CD14-positive monocyte (primary cell): Measurements from ENCODE around the gene RASGRF2. TPM values are rescaled to one million over a fixed set of nuclear protein-coding genes. Genes with fewer than 3 reads are reported as not detected.

Experiments used
- DNase-seq, 3 donors: peaks; one replicate each; pipeline ENCODE4 v3.0.0-alpha.2; 2011 to 2022
- H2AFZ ChIP-seq: 2 replicates; pipeline ENCODE4 v1.6.0; 2012; ENCODE audit warnings: mild to moderate bottlenecking, low read depth, low read length, inconsistent platforms; ENCODE audit not compliant: insufficient read depth, poor library complexity, severe bottlenecking
- H3K27ac ChIP-seq, 2 donors: 1 replicate in 1 of 2; 2 replicates in 1 of 2; pipeline ENCODE4 v1.5.1; 2012 to 2013; ENCODE audit warnings: low read length in 2 of 2, control low read depth in 1 of 2, inconsistent platforms in 1 of 2, low read depth in 1 of 2, mild to moderate bottlenecking in 1 of 2
- H3K27me3 ChIP-seq, 2 donors: one replicate each; pipeline versions ENCODE4 v1.6.0 to v1.6.1; 2011 to 2013; ENCODE audit warnings: low read length in 2 of 2; ENCODE audit not compliant: control insufficient read depth in 2 of 2, insufficient read depth in 2 of 2
- H3K36me3 ChIP-seq, 2 donors: replicated peaks in 1 of 2; 1 replicate in 1 of 2; 2 replicates in 1 of 2; pipeline versions ENCODE4 v1.5.1 to v1.6.1; 2012 to 2013; ENCODE audit warnings: low read length in 2 of 2, control low read depth in 1 of 2, inconsistent platforms in 1 of 2, mild to moderate bottlenecking in 1 of 2; ENCODE audit not compliant: insufficient read depth in 2 of 2, control insufficient read depth in 1 of 2
- H3K4me1 ChIP-seq, 2 donors: 1 replicate in 1 of 2; 2 replicates in 1 of 2; pipeline versions ENCODE4 v1.5.1 to v1.6.1; 2012 to 2013; ENCODE audit warnings: low read length in 2 of 2, control low read depth in 1 of 2, inconsistent platforms in 1 of 2, mild to moderate bottlenecking in 1 of 2, moderate library complexity in 1 of 2; ENCODE audit not compliant: insufficient read depth in 2 of 2, control insufficient read depth in 1 of 2
- H3K4me2 ChIP-seq: replicated peaks from 2 replicates; pipeline ENCODE3; 2012; ENCODE audit warnings: low read length, moderate library complexity, mild to moderate bottlenecking; ENCODE audit not compliant: poor library complexity, severe bottlenecking; ENCODE audit errors: extremely low read depth
- H3K4me3 ChIP-seq, 3 experiments: fragments of 200-600 bp in 1 of 3; sonication (generic) in 1 of 3; replicated peaks in 1 of 3; 1 replicate in 2 of 3; 2 replicates in 1 of 3; pipeline ENCODE4 v1.5.1; 2011 to 2013; ENCODE audit warnings: low read length in 3 of 3, mild to moderate bottlenecking in 3 of 3, control low read depth in 2 of 3, low read depth in 2 of 3, inconsistent platforms in 1 of 3, moderate library complexity in 1 of 3
- H3K79me2 ChIP-seq: 2 replicates; pipeline ENCODE4 v1.6.0; 2012; ENCODE audit warnings: mild to moderate bottlenecking, control low read depth, inconsistent platforms, low read length, moderate library complexity; ENCODE audit not compliant: insufficient read depth
- H3K9ac ChIP-seq: 2 replicates; pipeline ENCODE4 v1.6.0; 2017; ENCODE audit warnings: low read length, mild to moderate bottlenecking; ENCODE audit not compliant: insufficient read depth, poor library complexity, severe bottlenecking
- H3K9me3 ChIP-seq, 2 donors: replicated peaks in 1 of 2; 1 replicate in 1 of 2; 2 replicates in 1 of 2; pipeline versions ENCODE4 v1.5.1 to v1.6.1; 2012 to 2013; ENCODE audit warnings: low read length in 2 of 2, control low read depth in 1 of 2; ENCODE audit not compliant: control insufficient read depth in 1 of 2, insufficient read depth in 1 of 2
- H4K20me1 ChIP-seq: 2 replicates; pipeline ENCODE4 v1.6.0; 2012; ENCODE audit warnings: mild to moderate bottlenecking, low read length, control low read depth, moderate library complexity; ENCODE audit not compliant: insufficient read depth
- H3K27ac Mint-ChIP-seq, 7 donors: one replicate each; pipeline ENCODE4 v1.8.0; 2020; ENCODE audit warnings: mild to moderate bottlenecking in 7 of 7, mixed read lengths in 7 of 7, moderate library complexity in 6 of 7, inconsistent platforms in 2 of 7
- H3K27me3 Mint-ChIP-seq, 3 donors: one replicate each; pipeline ENCODE4 v1.8.0; 2021 to 2022; ENCODE audit warnings: low read depth in 3 of 3, mild to moderate bottlenecking in 3 of 3, mixed read lengths in 3 of 3, moderate library complexity in 3 of 3, inconsistent platforms in 1 of 3
- H3K36me3 Mint-ChIP-seq, 2 donors: one replicate each; pipeline ENCODE4 v1.8.0; 2020; ENCODE audit warnings: mixed read lengths in 2 of 2, inconsistent platforms in 1 of 2, mild to moderate bottlenecking in 1 of 2
- H3K4me1 Mint-ChIP-seq: one replicate; pipeline ENCODE4 v1.8.0; 2020; ENCODE audit warnings: mild to moderate bottlenecking, mixed read lengths
- H3K4me3 Mint-ChIP-seq, 2 donors: one replicate each; pipeline ENCODE4 v1.8.0; 2020; ENCODE audit warnings: mild to moderate bottlenecking in 2 of 2, mixed read lengths in 2 of 2, moderate library complexity in 1 of 2
- H3K9me3 Mint-ChIP-seq, 7 donors: one replicate each; pipeline ENCODE4 v1.8.0; 2020 to 2022; ENCODE audit warnings: mixed read lengths in 7 of 7, mild to moderate bottlenecking in 6 of 7, moderate library complexity in 6 of 7, inconsistent platforms in 2 of 7
- CTCF ChIP-seq: fragments of 200-600 bp; IDR thresholded peaks from one replicate; pipeline ENCODE4 v1.8.0; 2022; ENCODE audit warnings: antibody characterized with exemption, mild to moderate bottlenecking
- WGBS: methylation state at CpG from one replicate; pipeline ENCODE4 v1.1.5; 2013; ENCODE audit warnings: missing lambda C conversion rate; ENCODE audit not compliant: insufficient coverage; 5-methylcytosine and 5-hydroxymethylcytosine counted together
- intact Hi-C, 2 donors: fragments of 100-400 bp; cut with micrococcal nuclease; formaldehyde crosslinking; loops; one replicate each; pipeline versions ENCODE4 v1.15.0 to v1.15.1; 2023
- polyA plus RNA-seq, 3 donors: library from polyadenylated mRNA; depleted of rRNA in 1 of 3; unstranded in 2 of 3; stranded (reverse) in 1 of 3; fragments of 300-500 nt in 2 of 3; fragments of >200 nt in 1 of 3; fragmentation: Illumina TruSeq in 2 of 3; gene quantifications; 1 replicate in 2 of 3; 2 replicates in 1 of 3; pipeline ENCODE4 v1.2.3, GENCODE V29; 2012 to 2021

RASGRF2 gene
- polyA plus RNA-seq, 3 donors = 0.01 to 0.02 TPM; not detected in 1

GRCh38 chr5:80960531-80961375 lies 590 bp downstream of the RASGRF2 start:
- 2% methylated on average over 80 of the region's 84 CpGs for WGBS

More at GRCh38 chr5:80960531-80961375, 590 bp downstream of the RASGRF2 start:
- Histone ChIP-seq H3K4me3 (no peak overlapping the region), H3K27me3 (peaks cover 82 to 91% of the 10 kb centered on the region in 2 donors), H3K27ac (no peak overlapping the region), H3K9me3 (peaks cover 0 to 4% of the 10 kb centered on the region in 2 donors), H3K9ac (no peak overlapping the region), H4K20me1 (no peaks in the 10 kb centered on the region), H3K79me2 (no peaks in the 10 kb centered on the region), H3K4me1 (peaks cover 0 to 7% of the 10 kb centered on the region in 2 donors), H2AFZ (no peak overlapping the region), H3K4me2 (peak overlapping the region; percentile 48), H3K36me3 (no peaks in the 10 kb centered on the region)
- peaks cover 2 to 7% of the 10 kb centered on the region in 2 donors for H3K36me3 Mint-ChIP-seq
- no peak for DNase-seq
- peaks cover 58 to 78% (median 64%) of the 10 kb centered on the region in 3 donors for H3K27me3 Mint-ChIP-seq
- H3K9me3 Mint-ChIP-seq = peaks cover 0 to 9% (median 5%) of the 10 kb centered on the region in 7 donors
- TF ChIP-seq CTCF = no peak
- intact Hi-C loops = no loop called here
- peak overlapping the region in 1 of 7 donors; percentile 1 for H3K27ac Mint-ChIP-seq
- peak overlapping the region; percentile 59 to 77 for H3K4me3 Mint-ChIP-seq
- H3K4me1 Mint-ChIP-seq = peaks cover 8% of the 10 kb centered on the region
